Calu3 (cell line): ENCODE data around the gene PDE1C. TPM values are rescaled to one million over a fixed set of nuclear protein-coding genes. Genes with fewer than 3 reads are reported as not detected.
"Not testable (repeated sequence)": the region's sequence is repeated elsewhere in the genome, so short reads cannot be mapped to it uniquely, and the experiment has no call there.

Experiments used
- BruUV-seq: library from RNA; stranded (reverse); fragments of 400-500 nt; replicated peaks from 2 replicates; lab custom pipeline; 2021; lab: Mats Ljungman, UMichigan
- CTCF ChIA-PET: fragments of 300-600 bp; sonication (Branson Sonifier 250); formaldehyde crosslinking; loops from one replicate; lab custom pipeline; 2022; ENCODE audit warnings: antibody characterized with exemption; lab: Charles Lee
- DNase-seq: peaks from one replicate; pipeline ENCODE4 v3.0.0; 2022
- H3K27ac Mint-ChIP-seq: one replicate; pipeline ENCODE4 v1.8.0; 2022; ENCODE audit warnings: mixed read lengths; ENCODE audit not compliant: unreplicated experiment
- H3K27me3 Mint-ChIP-seq: one replicate; pipeline ENCODE4 v1.8.0; 2022; ENCODE audit warnings: mixed read lengths; ENCODE audit not compliant: unreplicated experiment
- H3K36me3 Mint-ChIP-seq: one replicate; pipeline ENCODE4 v1.8.0; 2022; ENCODE audit warnings: mild to moderate bottlenecking, moderate library complexity, mixed read lengths; ENCODE audit not compliant: insufficient read depth, unreplicated experiment
- H3K4me1 Mint-ChIP-seq: one replicate; pipeline ENCODE4 v1.8.0; 2022; ENCODE audit warnings: mild to moderate bottlenecking, low read depth, mixed read lengths; ENCODE audit not compliant: unreplicated experiment
- H3K4me3 Mint-ChIP-seq: one replicate; pipeline ENCODE4 v1.8.0; 2022; ENCODE audit warnings: mild to moderate bottlenecking, low read depth, moderate library complexity, mixed read lengths; ENCODE audit not compliant: unreplicated experiment
- H3K9me3 Mint-ChIP-seq: one replicate; pipeline ENCODE4 v1.8.0; 2022; ENCODE audit warnings: low read depth, mixed read lengths; ENCODE audit not compliant: unreplicated experiment
- intact Hi-C: fragments of 100-400 bp; cut with micrococcal nuclease; formaldehyde crosslinking; loops from one replicate; pipeline ENCODE4 v1.10.0; 2022; ENCODE audit not compliant: unreplicated experiment
- total RNA-seq: library from RNA; stranded (reverse); gene quantifications from 2 replicates; pipeline ENCODE4 v1.2.3, GENCODE V29; 2022
- TF ChIP-seq, protein P1 (sequence below): fragments of 200-600 bp; IDR thresholded peaks from one replicate; pipeline ENCODE4 v1.8.0; 2022; ENCODE audit warnings: antibody characterized with exemption; ENCODE audit not compliant: unreplicated experiment

Gene PDE1C
- total RNA-seq, 1 experiment from 2014 or later, result 34.0 TPM

DNA sequence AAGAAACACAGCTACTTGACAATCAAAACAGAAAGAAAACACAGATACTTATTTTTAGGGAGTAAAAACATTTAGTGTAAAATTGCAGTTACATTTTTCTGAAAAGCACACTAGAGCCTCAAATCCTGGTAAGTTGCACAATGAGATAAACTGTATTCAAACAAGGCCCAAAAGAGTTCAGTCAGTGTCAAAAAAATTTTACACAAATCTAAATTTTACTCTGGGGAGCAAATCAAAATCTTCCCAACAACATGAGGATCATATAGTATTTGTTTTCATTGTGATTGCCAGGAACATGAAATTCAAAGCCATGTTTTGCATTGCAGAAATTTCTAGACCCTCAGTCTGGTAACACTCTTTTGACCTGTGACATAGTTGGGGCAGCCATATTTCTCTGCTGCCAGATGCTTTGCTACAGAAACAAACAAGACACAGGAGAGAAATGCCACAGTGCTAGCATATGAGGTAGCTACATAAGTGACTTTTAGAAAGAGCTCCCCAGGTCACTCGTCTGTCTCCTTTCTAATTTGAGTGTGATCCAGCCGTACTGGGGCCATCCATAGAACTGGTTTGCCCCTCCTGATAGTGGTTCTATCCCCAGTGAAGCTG, 49.6 kb downstream of the PDE1C start:
- Mint-ChIP-seq H3K4me3 (no peak overlapping the region), H3K27ac (no peak overlapping the region), H3K4me1 (peaks cover 19% of the 10 kb centered on the region), H3K36me3 (no peaks in the 10 kb centered on the region), H3K9me3 (no peaks in the 10 kb centered on the region), H3K27me3 (no peaks in the 10 kb centered on the region)
- TF ChIP-seq, protein P1, sequence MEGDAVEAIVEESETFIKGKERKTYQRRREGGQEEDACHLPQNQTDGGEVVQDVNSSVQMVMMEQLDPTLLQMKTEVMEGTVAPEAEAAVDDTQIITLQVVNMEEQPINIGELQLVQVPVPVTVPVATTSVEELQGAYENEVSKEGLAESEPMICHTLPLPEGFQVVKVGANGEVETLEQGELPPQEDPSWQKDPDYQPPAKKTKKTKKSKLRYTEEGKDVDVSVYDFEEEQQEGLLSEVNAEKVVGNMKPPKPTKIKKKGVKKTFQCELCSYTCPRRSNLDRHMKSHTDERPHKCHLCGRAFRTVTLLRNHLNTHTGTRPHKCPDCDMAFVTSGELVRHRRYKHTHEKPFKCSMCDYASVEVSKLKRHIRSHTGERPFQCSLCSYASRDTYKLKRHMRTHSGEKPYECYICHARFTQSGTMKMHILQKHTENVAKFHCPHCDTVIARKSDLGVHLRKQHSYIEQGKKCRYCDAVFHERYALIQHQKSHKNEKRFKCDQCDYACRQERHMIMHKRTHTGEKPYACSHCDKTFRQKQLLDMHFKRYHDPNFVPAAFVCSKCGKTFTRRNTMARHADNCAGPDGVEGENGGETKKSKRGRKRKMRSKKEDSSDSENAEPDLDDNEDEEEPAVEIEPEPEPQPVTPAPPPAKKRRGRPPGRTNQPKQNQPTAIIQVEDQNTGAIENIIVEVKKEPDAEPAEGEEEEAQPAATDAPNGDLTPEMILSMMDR, result no peak
- no peak for DNase-seq
- no TSS peak for BruUV-seq
- intact Hi-C loops, result no loop called here
- CTCF ChIA-PET, result no interaction called here

DNA sequence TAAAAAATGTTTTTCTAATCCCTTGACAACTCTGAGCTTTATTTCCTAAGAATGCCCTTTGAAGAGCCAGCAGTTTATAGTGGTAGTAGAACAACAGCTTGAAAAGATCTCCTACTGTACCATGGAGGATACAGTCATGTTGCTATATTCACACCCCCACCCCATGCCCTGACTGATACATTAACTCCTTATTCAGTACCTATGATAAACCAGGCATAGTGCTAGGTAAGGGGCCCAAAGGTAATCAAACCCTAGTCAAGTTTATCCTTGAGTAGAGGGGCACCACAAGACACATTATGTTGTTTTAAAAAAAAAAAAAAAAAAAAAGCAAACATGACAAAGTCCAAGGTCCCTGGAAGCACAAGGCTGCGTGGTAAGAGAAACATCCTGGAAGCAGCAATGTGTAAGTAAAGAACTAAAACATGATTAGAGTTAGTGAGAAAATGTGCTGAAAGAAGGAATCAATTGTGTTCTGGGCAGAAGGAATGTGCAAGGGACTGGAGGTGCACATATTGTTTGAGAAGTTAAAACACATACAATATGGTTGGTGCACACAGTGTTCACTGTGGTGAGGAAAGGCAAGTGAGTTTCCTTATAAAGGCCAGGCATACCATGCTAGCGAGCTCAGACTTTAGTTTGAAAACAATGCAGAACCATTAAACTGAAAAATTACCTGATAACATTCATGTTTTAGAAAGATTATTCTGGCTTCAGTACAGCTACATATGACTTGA, 51.2 kb downstream of the PDE1C start:
- intact Hi-C loops, result no loop called here
- Mint-ChIP-seq H3K36me3 (no peaks in the 10 kb centered on the region), H3K27ac (no peak overlapping the region), H3K4me3 (no peak overlapping the region), H3K4me1 (peaks cover 19% of the 10 kb centered on the region), H3K9me3 (no peaks in the 10 kb centered on the region), H3K27me3 (no peaks in the 10 kb centered on the region)
- no peak for DNase-seq
- TF ChIP-seq, protein P1, result no peak
- no TSS peak for BruUV-seq
- CTCF ChIA-PET, result interaction anchor here (0.9 to 1.4 kb wide), 3 partner anchors 15 to 80 kb away, joined by 3 to 10 read pairs (median 3); no protein-coding TSS in a partner anchor

DNA sequence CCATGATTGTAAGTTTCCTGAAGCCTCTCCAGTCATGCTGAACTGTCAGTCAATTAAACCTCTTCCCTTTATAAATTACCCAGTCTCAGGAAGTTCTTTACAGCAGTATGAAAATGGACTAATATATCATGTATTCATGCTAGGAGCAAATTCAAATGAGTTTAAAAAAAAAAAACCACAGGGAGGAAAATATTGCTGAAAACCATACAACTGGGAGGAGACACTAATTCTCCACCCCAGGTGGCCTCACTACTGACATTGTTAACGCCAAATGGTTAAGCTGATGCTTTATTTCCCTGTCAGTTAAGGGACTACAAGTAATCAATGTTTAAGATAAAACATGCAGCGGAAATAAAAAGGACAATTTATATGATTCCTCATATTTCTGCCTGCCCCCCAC, 55.1 kb downstream of the PDE1C start:
- TF ChIP-seq, protein P1, result no peak
- CTCF ChIA-PET, result no interaction called here
- H3K27me3 Mint-ChIP-seq, result no peaks in the 10 kb centered on the region
- BruUV-seq, result no TSS peak
- no peaks in the 10 kb centered on the region for H3K36me3 Mint-ChIP-seq
- intact Hi-C loops, result no loop called here
- H3K4me1 Mint-ChIP-seq, result peaks cover 19% of the 10 kb centered on the region
- peaks cover 11% of the 10 kb centered on the region for H3K9me3 Mint-ChIP-seq
- H3K4me3 Mint-ChIP-seq, result no peak overlapping the region
- no peak overlapping the region for H3K27ac Mint-ChIP-seq
- no peak for DNase-seq

DNA sequence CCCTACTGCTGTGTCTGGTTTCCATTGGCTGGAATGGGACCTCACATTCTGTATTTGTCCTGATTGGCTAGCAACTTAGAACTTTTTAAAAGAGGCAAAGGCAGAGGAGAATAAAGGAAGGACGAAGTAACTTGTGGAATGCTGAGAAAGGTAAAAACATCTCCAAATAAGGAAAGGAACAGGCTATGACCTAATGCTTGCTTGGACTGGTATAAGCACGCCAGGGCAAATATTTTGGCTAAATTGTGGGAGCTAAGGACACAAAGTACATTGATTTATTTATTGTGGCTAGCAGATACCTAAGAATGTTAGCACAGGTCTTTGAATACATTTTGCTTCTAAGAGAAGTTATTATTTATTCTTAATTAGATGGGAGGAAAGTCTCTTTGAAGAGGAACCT, 56.7 kb downstream of the PDE1C start:
- H3K4me3 Mint-ChIP-seq, H3K36me3 Mint-ChIP-seq, BruUV-seq, H3K27me3 Mint-ChIP-seq, H3K27ac Mint-ChIP-seq, H3K4me1 Mint-ChIP-seq, DNase-seq, intact Hi-C loops, CTCF ChIA-PET: not testable (repeated sequence)
- H3K9me3 Mint-ChIP-seq, result peaks cover 11% of the 10 kb centered on the region

DNA sequence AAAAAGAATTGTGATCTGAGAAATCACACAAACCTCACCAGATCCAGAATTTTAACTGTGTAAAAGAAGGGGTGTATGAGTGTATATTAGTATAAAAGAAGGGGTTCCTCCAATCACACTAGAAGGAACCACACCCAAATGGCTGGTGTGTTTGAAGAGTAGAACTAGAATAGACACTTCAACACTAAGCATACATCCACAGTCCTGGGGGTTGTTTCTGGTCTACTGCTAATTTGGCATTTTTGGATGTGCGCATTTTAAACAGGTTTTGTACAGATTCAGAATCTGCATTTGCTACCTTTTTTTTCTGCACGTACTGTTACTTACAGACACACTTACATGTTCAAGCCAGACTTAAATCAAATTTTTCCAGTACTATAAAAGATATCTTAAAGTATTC, 64.6 kb downstream of the PDE1C start:
- TF ChIP-seq, protein P1, result no peak
- no peaks in the 10 kb centered on the region for H3K27me3 Mint-ChIP-seq
- CTCF ChIA-PET, result no interaction called here
- BruUV-seq, result no TSS peak
- H3K4me3 Mint-ChIP-seq, result no peak overlapping the region
- H3K36me3 Mint-ChIP-seq, result no peaks in the 10 kb centered on the region
- DNase-seq, result no peak
- intact Hi-C loops, result no loop called here
- H3K27ac Mint-ChIP-seq, result no peak overlapping the region
- no peaks in the 10 kb centered on the region for H3K4me1 Mint-ChIP-seq
- peaks cover 4% of the 10 kb centered on the region for H3K9me3 Mint-ChIP-seq
